Measurements from ENCODE around the gene KCNMB3.
"Not testable (repeated sequence)": the region's sequence is repeated elsewhere in the genome, so short reads cannot be mapped to it uniquely, and the experiment has no call there.

The KCNMB3 gene

GRCh38 chr3:179264449-179264848 is 13.5 kb upstream of the KCNMB3 start:
- no peak for DNase-seq (ENCODE audit: low read depth)

GRCh38 chr3:179263134-179263533 is 12.2 kb upstream of the KCNMB3 start:
- no peak for DNase-seq (ENCODE audit: low read depth)

GRCh38 chr3:179260949-179261765 is 10.2 kb upstream of the KCNMB3 start:
- DNase-seq (ENCODE audit: low read depth) = peak; percentile 58

- DNase-seq (ENCODE audit: low read depth) = not testable (repeated sequence)
These were observed 9.2 kb upstream of the KCNMB3 start for GRCh38 chr3:179259959-179260756.

GRCh38 chr3:179258820-179259219 is 7.9 kb upstream of the KCNMB3 start:
- DNase-seq (ENCODE audit: low read depth) = no peak

- not testable (repeated sequence) for DNase-seq (ENCODE audit: low read depth)
These were observed 6.8 kb upstream of the KCNMB3 start for GRCh38 chr3:179257742-179258141.

GRCh38 chr3:179256813-179257212 is 5.9 kb upstream of the KCNMB3 start:
- DNase-seq (ENCODE audit: low read depth) = no peak

GRCh38 chr3:179247289-179248015 is 3.5 kb downstream of the KCNMB3 start:
- no peak for DNase-seq (ENCODE audit: low read depth)

- DNase-seq (ENCODE audit: low read depth) = no peak
These were observed 6.0 kb downstream of the KCNMB3 start for GRCh38 chr3:179244878-179245277.

- DNase-seq (ENCODE audit: low read depth) = not testable (repeated sequence)
These were observed 8.1 kb downstream of the KCNMB3 start for GRCh38 chr3:179242859-179243258.

GRCh38 chr3:179240299-179240698 is 10.6 kb downstream of the KCNMB3 start:
- not testable (repeated sequence) for DNase-seq (ENCODE audit: low read depth)

- no peak for DNase-seq (ENCODE audit: low read depth)
These were observed 14.1 kb downstream of the KCNMB3 start for GRCh38 chr3:179236669-179237301.

- DNase-seq (ENCODE audit: low read depth) = no peak
These were observed 16.7 kb downstream of the KCNMB3 start for GRCh38 chr3:179234199-179234598.

GRCh38 chr3:179233043-179233442 is 17.9 kb downstream of the KCNMB3 start:
- DNase-seq (ENCODE audit: low read depth) = no peak

- no peak for DNase-seq (ENCODE audit: low read depth)
These were observed 21.7 kb downstream of the KCNMB3 start for GRCh38 chr3:179229177-179229576.

- DNase-seq (ENCODE audit: low read depth) = no peak
These were observed 23.6 kb downstream of the KCNMB3 start for GRCh38 chr3:179227349-179227748.

GRCh38 chr3:179224584-179224983 is 26.3 kb downstream of the KCNMB3 start:
- DNase-seq (ENCODE audit: low read depth) = no peak

- no peak for DNase-seq (ENCODE audit: low read depth)
These were observed 27.4 kb downstream of the KCNMB3 start for GRCh38 chr3:179223548-179223947.

GRCh38 chr3:179218213-179218612 is 32.7 kb downstream of the KCNMB3 start:
- not testable (repeated sequence) for DNase-seq (ENCODE audit: low read depth)

- not testable (repeated sequence) for DNase-seq (ENCODE audit: low read depth)
These were observed 35.4 kb downstream of the KCNMB3 start for GRCh38 chr3:179215550-179215949.

- DNase-seq (ENCODE audit: low read depth) = no peak
These were observed 50.1 kb downstream of the KCNMB3 start for GRCh38 chr3:179200790-179201189.

- DNase-seq (ENCODE audit: low read depth) = no peak
These were observed 54.2 kb downstream of the KCNMB3 start for GRCh38 chr3:179196700-179197099.
